HCT116 (cell line): ENCODE data around the gene PLAGL2. TPM values are rescaled to one million over a fixed set of nuclear protein-coding genes. Genes with fewer than 3 reads are reported as not detected.

ENCODE experiments used
- ATAC-seq: fragments of 200-7000 bp; cut with Tn5 transposase; 2 replicates; pipeline ENCODE4 v1.9.1; 2020; ENCODE audit warnings: mild to moderate bottlenecking, moderate library complexity
- BruUV-seq: library from RNA; stranded (reverse); fragments of 400-500 nt; replicated peaks from 2 replicates; lab custom pipeline; 2021; lab: Mats Ljungman, UMichigan
- CTCF ChIA-PET: fragments of 300-600 bp; sonication (Branson Sonifier 250); formaldehyde crosslinking; loops from one replicate; lab custom pipeline; 2021; ENCODE audit warnings: antibody characterized with exemption; lab: Charles Lee
- POLR2A ChIA-PET: fragments of 300-600, 350-600 bp; sonication (Branson Sonifier 250); formaldehyde crosslinking; loops from one replicate; lab custom pipeline; 2021; ENCODE audit warnings: antibody characterized with exemption; lab: Charles Lee
- RAD21 ChIA-PET, 2 experiments: fragments of 300-600 bp; sonication (Branson Sonifier 250); formaldehyde crosslinking; loops; one replicate each; lab custom pipeline; 2023; ENCODE audit warnings: low total read pairs in 2 of 2; ENCODE audit not compliant: uncharacterized antibody in 2 of 2, unreplicated experiment in 2 of 2, low non-redundant PET in 1 of 2; lab: Charles Lee
- DNase-seq: peaks from one replicate; pipeline ENCODE4 v3.0.0-alpha.2; 2010; ENCODE audit warnings: low read depth, low spot score
- H2AFZ ChIP-seq: fragments of 200-600 bp; shearing (Covaris generic), sonication (generic); 2 replicates; pipeline ENCODE4 v1.6.1; 2017; ENCODE audit warnings: low read depth, mixed run types, mixed read lengths, antibody characterized with exemption, low read length; ENCODE audit not compliant: poor library complexity, severe bottlenecking
- H3K27ac ChIP-seq: 2 replicates; pipeline ENCODE4 v1.5.1; 2012; ENCODE audit warnings: low read depth, low read length
- H3K27me3 ChIP-seq: fragments of 200-600 bp; sonication (generic); 2 replicates; pipeline ENCODE4 v1.6.1; 2016; ENCODE audit warnings: mixed run types, low read length, mixed read lengths; ENCODE audit not compliant: insufficient read depth
- H3K36me3 ChIP-seq, 2 experiments: fragments of 200-500 bp in 1 of 2; fragments of 200-600 bp in 1 of 2; sonication (Bioruptor generic) in 1 of 2; sonication (generic) in 1 of 2; 2 replicates each; pipeline versions ENCODE4 v1.5.1 to v1.6.1; 2014 to 2016; ENCODE audit warnings: low read length in 2 of 2, inconsistent platforms in 1 of 2, mixed read lengths in 1 of 2, mixed run types in 1 of 2; ENCODE audit not compliant: insufficient read depth in 2 of 2, control insufficient read depth in 1 of 2
- H3K4me1 ChIP-seq, 2 experiments: fragments of 200-600 bp in 1 of 2; sonication (generic) in 1 of 2; 2 replicates each; pipeline versions ENCODE4 v1.5.1 to v1.6.1; 2012 to 2017; ENCODE audit warnings: low read length in 2 of 2, inconsistent platforms in 1 of 2, mild to moderate bottlenecking in 1 of 2, mixed read lengths in 1 of 2, mixed run types in 1 of 2, moderate library complexity in 1 of 2; ENCODE audit not compliant: insufficient read depth in 2 of 2, control insufficient read depth in 1 of 2
- H3K4me2 ChIP-seq: fragments of 200-600 bp; sonication (generic); 2 replicates; pipeline ENCODE4 v1.6.1; 2017; ENCODE audit warnings: mixed run types, low read length, mixed read lengths
- H3K4me3 ChIP-seq, 2 experiments: fragments of 200-600 bp in 1 of 2; sonication (generic) in 1 of 2; replicated peaks in 1 of 2; 2 replicates each; pipeline ENCODE4 v1.5.1; 2011 to 2016; ENCODE audit warnings: low read length in 2 of 2, control low read depth in 1 of 2, low read depth in 1 of 2, mild to moderate bottlenecking in 1 of 2, mixed read lengths in 1 of 2, mixed run types in 1 of 2
- H3K79me2 ChIP-seq: fragments of 200-600 bp; sonication (generic); 2 replicates; pipeline ENCODE4 v1.6.1; 2017; ENCODE audit warnings: mild to moderate bottlenecking, mixed run types, low read length, moderate library complexity, mixed read lengths; ENCODE audit not compliant: insufficient read depth
- H3K9ac ChIP-seq: fragments of 200-600 bp; sonication (generic); 2 replicates; pipeline ENCODE4 v1.6.1; 2016; ENCODE audit warnings: low read length, mixed read lengths
- H3K9me2 ChIP-seq: fragments of 200-600 bp; sonication (generic), shearing (Covaris generic); 2 replicates; pipeline ENCODE4 v1.6.1; 2017; ENCODE audit warnings: mixed run types, mild to moderate bottlenecking, moderate library complexity; ENCODE audit not compliant: insufficient read depth
- H3K9me3 ChIP-seq, 2 experiments: fragments of 200-500 bp in 1 of 2; fragments of 200-600 bp in 1 of 2; sonication (Bioruptor generic) in 1 of 2; sonication (generic) in 1 of 2; 2 replicates each; pipeline ENCODE4 v1.6.1; 2014 to 2017; ENCODE audit warnings: low read length in 2 of 2, mixed read lengths in 2 of 2, inconsistent platforms in 1 of 2, low read depth in 1 of 2, mild to moderate bottlenecking in 1 of 2, mixed run types in 1 of 2, moderate library complexity in 1 of 2; ENCODE audit not compliant: control insufficient read depth in 1 of 2, insufficient read depth in 1 of 2
- H4K20me1 ChIP-seq: fragments of 200-600 bp; sonication (generic), shearing (Covaris generic); 2 replicates; pipeline ENCODE4 v1.6.1; 2017; ENCODE audit warnings: mixed run types, mild to moderate bottlenecking, moderate library complexity; ENCODE audit not compliant: insufficient read depth
- CBX3 ChIP-seq: IDR thresholded peaks from 2 replicates; pipeline ENCODE4 v1.6.1; 2012; ENCODE audit warnings: low read depth
- CEBPB ChIP-seq: IDR thresholded peaks from 2 replicates; pipeline ENCODE4 v1.6.1; 2012; ENCODE audit warnings: low read depth
- EGR1 ChIP-seq: IDR thresholded peaks from 2 replicates; pipeline ENCODE4 v1.6.1; 2012; ENCODE audit warnings: low read depth
- EZH2 ChIP-seq: fragments of 200-600 bp; sonication (generic); IDR thresholded peaks from 2 replicates; pipeline ENCODE4 v1.6.1; 2017; ENCODE audit warnings: antibody characterized with exemption, mixed run types
- EZH2phosphoT487 ChIP-seq: fragments of 200-600 bp; IDR thresholded peaks from 2 replicates; pipeline ENCODE4 v1.6.1; 2018; ENCODE audit warnings: antibody characterized with exemption, borderline replicate concordance
- FOSL1 ChIP-seq: IDR thresholded peaks from 2 replicates; pipeline ENCODE4 v1.6.1; 2012; ENCODE audit warnings: low read depth
- JUND ChIP-seq: IDR thresholded peaks from 2 replicates; pipeline ENCODE4 v1.6.1; 2012
- POLR2A ChIP-seq: IDR thresholded peaks from 2 replicates; pipeline ENCODE4 v1.7.0; 2011; ENCODE audit warnings: borderline replicate concordance; ENCODE audit not compliant: insufficient read depth, insufficient read length; ENCODE audit errors: extremely low read depth
- POLR2AphosphoS5 ChIP-seq: IDR thresholded peaks from 2 replicates; pipeline ENCODE4 v1.6.1; 2011; ENCODE audit warnings: mild to moderate bottlenecking, low read depth, low read length, moderate library complexity
- SIN3A ChIP-seq: IDR thresholded peaks from 2 replicates; pipeline ENCODE4 v1.6.1; 2012; ENCODE audit warnings: low read depth
- SP1 ChIP-seq: IDR thresholded peaks from 2 replicates; pipeline ENCODE4 v1.6.1; 2012; ENCODE audit warnings: low read depth
- TCF7L2 ChIP-seq: IDR thresholded peaks from 2 replicates; pipeline ENCODE4 v1.7.0; 2011; ENCODE audit warnings: borderline replicate concordance, inconsistent platforms; ENCODE audit not compliant: insufficient read depth, insufficient read length; ENCODE audit errors: extremely low read depth
- YY1 ChIP-seq: IDR thresholded peaks from 2 replicates; pipeline ENCODE4 v1.6.1; 2011; ENCODE audit warnings: low read length, low read depth, moderate library complexity, mild to moderate bottlenecking; ENCODE audit not compliant: insufficient replicate concordance; ENCODE audit errors: extremely low read depth
- ZNF274 ChIP-seq: fragments of 200-500 bp; sonication (Bioruptor generic); IDR thresholded peaks from 2 replicates; pipeline ENCODE4 v1.6.1; 2014; ENCODE audit warnings: mild to moderate bottlenecking, low read depth, low read length, inconsistent platforms
- intact Hi-C: fragments of 100-400 bp; cut with micrococcal nuclease; formaldehyde crosslinking; loops from 2 replicates; pipeline ENCODE4 v1.10.0; 2022
- total RNA-seq: library from RNA; stranded (reverse); gene quantifications from one replicate; pipeline ENCODE4 v1.2.1, GENCODE V29; 2021; ENCODE audit not compliant: unreplicated experiment
- TF ChIP-seq, protein P1 (sequence below): IDR thresholded peaks from 2 replicates; pipeline ENCODE4 v1.6.1; 2011; ENCODE audit warnings: mild to moderate bottlenecking, low read length, moderate library complexity; ENCODE audit not compliant: insufficient replicate concordance; ENCODE audit errors: extremely low read depth
- TF ChIP-seq, protein P2 (sequence below): IDR thresholded peaks from 2 replicates; pipeline ENCODE4 v1.6.1; 2012
- TF ChIP-seq, protein P3 (sequence below), 3 experiments: fragments of 200-600 bp in 1 of 3; sonication (generic) in 1 of 3; IDR thresholded peaks in 2 of 3; conservative IDR thresholded peaks in 1 of 3; 2 replicates each; pipeline ENCODE4 v1.5.1; 2012 to 2017; ENCODE audit warnings: low read depth in 2 of 3, low read length in 2 of 3, antibody characterized with exemption in 1 of 3, borderline replicate concordance in 1 of 3, control low read depth in 1 of 3, mild to moderate bottlenecking in 1 of 3, mixed read lengths in 1 of 3, mixed run types in 1 of 3, moderate library complexity in 1 of 3; ENCODE audit not compliant: insufficient read depth in 1 of 3
- TF ChIP-seq, protein P4 (sequence below): IDR thresholded peaks from 2 replicates; pipeline ENCODE4 v1.6.1; 2012
- TF ChIP-seq, protein P5 (sequence below): IDR thresholded peaks from 2 replicates; pipeline ENCODE4 v1.6.1; 2012; ENCODE audit warnings: low read depth

The PLAGL2 gene
- total RNA-seq, 1 experiment from 2014 or later: 18.3 TPM

- POLR2A ChIA-PET: no interaction called here
- Histone ChIP-seq H3K4me2 (no peak overlapping the region), H4K20me1 (no peaks in the 10 kb centered on the region; the same call in 1 of the 2 replicates), H3K9ac (no peak overlapping the region), H3K9me2 (no peaks in the 10 kb centered on the region), H3K27ac (no peak overlapping the region), H2AFZ (no peak overlapping the region), H3K27me3 (no peaks in the 10 kb centered on the region), H3K4me1 (no peaks in the 10 kb centered on the region), H3K4me3 (no peak overlapping the region), H3K79me2 (peaks cover 16% of the 10 kb centered on the region), H3K36me3 (peaks cover 27 to 38% of the 10 kb centered on the region in 2 experiments; a peak in 3 of 4 replicates), H3K9me3 (no peaks in the 10 kb centered on the region)
- intact Hi-C loops: no loop called here
- DNase-seq (no peak), ATAC-seq (no peak)
- RAD21 ChIA-PET: no interaction called here
- no TSS peak for BruUV-seq
- CTCF ChIA-PET: no interaction called here
- TF ChIP-seq JUND (no peak), EZH2phosphoT487 (no peak), EGR1 (no peak), POLR2AphosphoS5 (no peak), CEBPB (no peak), EZH2 (no peak), CBX3 (no peak), POLR2A (no peak), YY1 (no peak), ZNF274 (no peak), TCF7L2 (no peak), SIN3A (no peak), SP1 (no peak), FOSL1 (no peak)
- TF ChIP-seq, protein P1, sequence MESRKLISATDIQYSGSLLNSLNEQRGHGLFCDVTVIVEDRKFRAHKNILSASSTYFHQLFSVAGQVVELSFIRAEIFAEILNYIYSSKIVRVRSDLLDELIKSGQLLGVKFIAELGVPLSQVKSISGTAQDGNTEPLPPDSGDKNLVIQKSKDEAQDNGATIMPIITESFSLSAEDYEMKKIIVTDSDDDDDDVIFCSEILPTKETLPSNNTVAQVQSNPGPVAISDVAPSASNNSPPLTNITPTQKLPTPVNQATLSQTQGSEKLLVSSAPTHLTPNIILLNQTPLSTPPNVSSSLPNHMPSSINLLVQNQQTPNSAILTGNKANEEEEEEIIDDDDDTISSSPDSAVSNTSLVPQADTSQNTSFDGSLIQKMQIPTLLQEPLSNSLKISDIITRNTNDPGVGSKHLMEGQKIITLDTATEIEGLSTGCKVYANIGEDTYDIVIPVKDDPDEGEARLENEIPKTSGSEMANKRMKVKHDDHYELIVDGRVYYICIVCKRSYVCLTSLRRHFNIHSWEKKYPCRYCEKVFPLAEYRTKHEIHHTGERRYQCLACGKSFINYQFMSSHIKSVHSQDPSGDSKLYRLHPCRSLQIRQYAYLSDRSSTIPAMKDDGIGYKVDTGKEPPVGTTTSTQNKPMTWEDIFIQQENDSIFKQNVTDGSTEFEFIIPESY: no peak
- TF ChIP-seq, protein P2, sequence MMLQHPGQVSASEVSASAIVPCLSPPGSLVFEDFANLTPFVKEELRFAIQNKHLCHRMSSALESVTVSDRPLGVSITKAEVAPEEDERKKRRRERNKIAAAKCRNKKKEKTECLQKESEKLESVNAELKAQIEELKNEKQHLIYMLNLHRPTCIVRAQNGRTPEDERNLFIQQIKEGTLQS: no peak
- TF ChIP-seq, protein P3, sequence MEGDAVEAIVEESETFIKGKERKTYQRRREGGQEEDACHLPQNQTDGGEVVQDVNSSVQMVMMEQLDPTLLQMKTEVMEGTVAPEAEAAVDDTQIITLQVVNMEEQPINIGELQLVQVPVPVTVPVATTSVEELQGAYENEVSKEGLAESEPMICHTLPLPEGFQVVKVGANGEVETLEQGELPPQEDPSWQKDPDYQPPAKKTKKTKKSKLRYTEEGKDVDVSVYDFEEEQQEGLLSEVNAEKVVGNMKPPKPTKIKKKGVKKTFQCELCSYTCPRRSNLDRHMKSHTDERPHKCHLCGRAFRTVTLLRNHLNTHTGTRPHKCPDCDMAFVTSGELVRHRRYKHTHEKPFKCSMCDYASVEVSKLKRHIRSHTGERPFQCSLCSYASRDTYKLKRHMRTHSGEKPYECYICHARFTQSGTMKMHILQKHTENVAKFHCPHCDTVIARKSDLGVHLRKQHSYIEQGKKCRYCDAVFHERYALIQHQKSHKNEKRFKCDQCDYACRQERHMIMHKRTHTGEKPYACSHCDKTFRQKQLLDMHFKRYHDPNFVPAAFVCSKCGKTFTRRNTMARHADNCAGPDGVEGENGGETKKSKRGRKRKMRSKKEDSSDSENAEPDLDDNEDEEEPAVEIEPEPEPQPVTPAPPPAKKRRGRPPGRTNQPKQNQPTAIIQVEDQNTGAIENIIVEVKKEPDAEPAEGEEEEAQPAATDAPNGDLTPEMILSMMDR (IDR thresholded peaks at IDR 0.05 in 2 of 3, conservative IDR thresholded peaks at IDR 0.05 in 1 of 3; ENCODE audit: borderline replicate concordance in 1 of 3, insufficient read depth in 1 of 3, low read depth in 2 of 3, low read length in 2 of 3): no peak
- TF ChIP-seq, protein P4, sequence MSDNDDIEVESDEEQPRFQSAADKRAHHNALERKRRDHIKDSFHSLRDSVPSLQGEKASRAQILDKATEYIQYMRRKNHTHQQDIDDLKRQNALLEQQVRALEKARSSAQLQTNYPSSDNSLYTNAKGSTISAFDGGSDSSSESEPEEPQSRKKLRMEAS: no peak
- TF ChIP-seq, protein P5, sequence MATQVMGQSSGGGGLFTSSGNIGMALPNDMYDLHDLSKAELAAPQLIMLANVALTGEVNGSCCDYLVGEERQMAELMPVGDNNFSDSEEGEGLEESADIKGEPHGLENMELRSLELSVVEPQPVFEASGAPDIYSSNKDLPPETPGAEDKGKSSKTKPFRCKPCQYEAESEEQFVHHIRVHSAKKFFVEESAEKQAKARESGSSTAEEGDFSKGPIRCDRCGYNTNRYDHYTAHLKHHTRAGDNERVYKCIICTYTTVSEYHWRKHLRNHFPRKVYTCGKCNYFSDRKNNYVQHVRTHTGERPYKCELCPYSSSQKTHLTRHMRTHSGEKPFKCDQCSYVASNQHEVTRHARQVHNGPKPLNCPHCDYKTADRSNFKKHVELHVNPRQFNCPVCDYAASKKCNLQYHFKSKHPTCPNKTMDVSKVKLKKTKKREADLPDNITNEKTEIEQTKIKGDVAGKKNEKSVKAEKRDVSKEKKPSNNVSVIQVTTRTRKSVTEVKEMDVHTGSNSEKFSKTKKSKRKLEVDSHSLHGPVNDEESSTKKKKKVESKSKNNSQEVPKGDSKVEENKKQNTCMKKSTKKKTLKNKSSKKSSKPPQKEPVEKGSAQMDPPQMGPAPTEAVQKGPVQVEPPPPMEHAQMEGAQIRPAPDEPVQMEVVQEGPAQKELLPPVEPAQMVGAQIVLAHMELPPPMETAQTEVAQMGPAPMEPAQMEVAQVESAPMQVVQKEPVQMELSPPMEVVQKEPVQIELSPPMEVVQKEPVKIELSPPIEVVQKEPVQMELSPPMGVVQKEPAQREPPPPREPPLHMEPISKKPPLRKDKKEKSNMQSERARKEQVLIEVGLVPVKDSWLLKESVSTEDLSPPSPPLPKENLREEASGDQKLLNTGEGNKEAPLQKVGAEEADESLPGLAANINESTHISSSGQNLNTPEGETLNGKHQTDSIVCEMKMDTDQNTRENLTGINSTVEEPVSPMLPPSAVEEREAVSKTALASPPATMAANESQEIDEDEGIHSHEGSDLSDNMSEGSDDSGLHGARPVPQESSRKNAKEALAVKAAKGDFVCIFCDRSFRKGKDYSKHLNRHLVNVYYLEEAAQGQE: no peak
These were observed 13.5 kb downstream of the PLAGL2 start for GRCh38 chr20:32193996-32194395.
